ENCODE data around the gene GRAMD4. TPM values are rescaled to one million over a fixed set of nuclear protein-coding genes. Genes with fewer than 3 reads are reported as not detected.

The GRAMD4 gene
- total and polyA plus RNA-seq, 2 donors (not counting 1 experiment from before 2014, with no cell fraction given) = 17.0 to 88.1 TPM

GRCh38 chr22:46578251-46578823 lies 41.8 kb upstream of the GRAMD4 start:
- Mint-ChIP-seq H3K4me3 (peak overlapping the region; percentile 94), H3K9me3 (ENCODE audit: insufficient read depth) (no peaks in the 10 kb centered on the region), H3K27me3 (no peaks in the 10 kb centered on the region), H3K4me1 (peaks cover 69% of the 10 kb centered on the region), H3K27ac (peak overlapping the region; percentile 91)
- Histone ChIP-seq H4K20me1 (ENCODE audit: control insufficient read depth, insufficient read depth, low read length, poor library complexity, severe bottlenecking) (peaks cover 29% of the 10 kb centered on the region), H3K4me2 (replicated peaks; ENCODE audit: low read depth, low read length, poor library complexity, severe bottlenecking) (peak overlapping the region; percentile 94), H3K27me3 (replicated peaks in 1 of 4; ENCODE audit: control extremely low read depth in 1 of 4, control insufficient read depth in 3 of 4, insufficient read depth in 4 of 4, low read length in 3 of 4) (no peaks in the 10 kb centered on the region), H3K27ac (ENCODE audit: low read length in 2 of 2) (no peak overlapping the region), H3K36me3 (replicated peaks in 1 of 2; ENCODE audit: control extremely low read depth in 1 of 2, control insufficient read depth in 1 of 2, extremely low read depth in 1 of 2, insufficient read depth in 2 of 2, low read length in 1 of 2) (no peaks in the 10 kb centered on the region), H2AFZ (ENCODE audit: insufficient read depth, low read depth, low read length, poor library complexity, severe bottlenecking) (peak overlapping the region; percentile 38), H3K4me3 (ENCODE audit: control extremely low read depth in 1 of 5, extremely low read depth in 1 of 5, insufficient read depth in 1 of 5, low read depth in 2 of 5, low read length in 4 of 5) (peak overlapping the region in 4 of 5 experiments; percentile 52 to 64 (median 55)), H3K9ac (ENCODE audit: low read length) (peak overlapping the region; percentile 57), H3K4me1 (ENCODE audit: control insufficient read depth in 2 of 2, insufficient read depth in 2 of 2, low read length in 2 of 2) (peaks cover 61 to 70% of the 10 kb centered on the region in 2 donors), H3K79me2 (ENCODE audit: control insufficient read depth, insufficient read depth, low read length) (peaks cover 58% of the 10 kb centered on the region), H3K9me3 (ENCODE audit: control extremely low read depth in 1 of 3, control insufficient read depth in 2 of 3, insufficient read depth in 1 of 3, low read length in 2 of 3) (peaks cover 0 to under 1% (median 0%) of the 10 kb centered on the region in 3 donors)
- ChIA-PET CTCF (no interaction called here), POLR2A (interaction anchor here (1.0 kb wide), 2 partner anchors 9 to 45 kb away, joined by 4 read pairs; no protein-coding TSS in a partner anchor)
- TF ChIP-seq EZH2 (IDR thresholded peaks at IDR 0.05; ENCODE audit: borderline replicate concordance, insufficient read depth, low read depth, low read length, poor library complexity, severe bottlenecking) = no peak
- TF ChIP-seq, protein P1, sequence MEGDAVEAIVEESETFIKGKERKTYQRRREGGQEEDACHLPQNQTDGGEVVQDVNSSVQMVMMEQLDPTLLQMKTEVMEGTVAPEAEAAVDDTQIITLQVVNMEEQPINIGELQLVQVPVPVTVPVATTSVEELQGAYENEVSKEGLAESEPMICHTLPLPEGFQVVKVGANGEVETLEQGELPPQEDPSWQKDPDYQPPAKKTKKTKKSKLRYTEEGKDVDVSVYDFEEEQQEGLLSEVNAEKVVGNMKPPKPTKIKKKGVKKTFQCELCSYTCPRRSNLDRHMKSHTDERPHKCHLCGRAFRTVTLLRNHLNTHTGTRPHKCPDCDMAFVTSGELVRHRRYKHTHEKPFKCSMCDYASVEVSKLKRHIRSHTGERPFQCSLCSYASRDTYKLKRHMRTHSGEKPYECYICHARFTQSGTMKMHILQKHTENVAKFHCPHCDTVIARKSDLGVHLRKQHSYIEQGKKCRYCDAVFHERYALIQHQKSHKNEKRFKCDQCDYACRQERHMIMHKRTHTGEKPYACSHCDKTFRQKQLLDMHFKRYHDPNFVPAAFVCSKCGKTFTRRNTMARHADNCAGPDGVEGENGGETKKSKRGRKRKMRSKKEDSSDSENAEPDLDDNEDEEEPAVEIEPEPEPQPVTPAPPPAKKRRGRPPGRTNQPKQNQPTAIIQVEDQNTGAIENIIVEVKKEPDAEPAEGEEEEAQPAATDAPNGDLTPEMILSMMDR (IDR thresholded peaks at IDR 0.05) = no peak
- 58% methylated on average over 9 of the region's 9 CpGs for WGBS (ENCODE audit: insufficient coverage)
- ATAC-seq (ENCODE audit: low read depth) = no peak
- DNase-seq = no peak
- intact Hi-C loops (cut with micrococcal nuclease) = loop anchor here (5.0 kb wide), 2 partner anchors 34 to 159 kb away; partner anchors contain the start of gene CERK

DNA sequence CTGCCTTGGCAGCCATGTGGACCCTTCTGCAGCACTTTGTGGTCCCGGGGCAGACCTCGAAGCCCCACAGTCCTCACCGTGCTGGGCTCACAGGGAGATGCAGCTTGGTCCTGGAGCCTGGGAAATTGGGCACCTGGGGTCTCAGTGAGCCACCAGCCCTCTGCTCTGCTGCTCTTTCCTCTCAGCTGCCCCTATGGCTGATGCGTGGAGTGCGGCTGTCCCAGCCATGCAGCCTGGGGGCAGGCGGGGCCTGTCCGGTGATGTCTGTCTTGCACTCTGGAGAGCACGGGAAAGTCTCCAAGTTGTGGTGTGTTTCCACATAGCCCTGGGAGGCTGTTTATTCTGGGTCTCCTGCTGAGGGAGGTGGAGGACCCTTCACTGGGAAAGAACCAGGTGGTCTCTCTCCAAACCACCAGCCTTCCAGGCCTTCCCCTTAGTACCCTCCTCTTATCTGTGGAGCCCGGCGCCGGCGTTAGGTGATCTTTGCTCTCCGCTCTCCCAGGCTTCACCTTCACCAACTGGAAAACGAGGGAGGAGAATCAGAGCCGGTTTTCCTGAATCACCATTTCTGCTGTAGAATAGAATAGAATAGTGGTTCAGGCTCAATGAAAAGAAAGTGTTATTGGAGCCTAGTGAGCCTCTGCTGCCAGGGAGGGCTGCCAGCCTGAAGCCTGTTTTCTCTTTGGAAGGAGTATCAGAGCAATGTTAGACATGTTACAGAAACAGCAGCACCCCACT lies 41.2 kb upstream of the GRAMD4 start:
- CTCF ChIA-PET = no interaction called here

More for the DNA sequence above, 41.2 kb upstream of the GRAMD4 start:
- no peak for TF ChIP-seq EZH2 (IDR thresholded peaks at IDR 0.05; ENCODE audit: borderline replicate concordance, insufficient read depth, low read depth, low read length, poor library complexity, severe bottlenecking)
- TF ChIP-seq, protein P1 (IDR thresholded peaks at IDR 0.05) = no peak
- peaks cover 62 to 77% of the 10 kb centered on the region in 2 donors for H3K4me1 ChIP-seq (ENCODE audit: control insufficient read depth in 2 of 2, insufficient read depth in 2 of 2, low read length in 2 of 2)
- peaks cover 75% of the 10 kb centered on the region for H3K4me1 Mint-ChIP-seq
- H3K9me3 ChIP-seq (ENCODE audit: control extremely low read depth in 1 of 3, control insufficient read depth in 2 of 3, insufficient read depth in 1 of 3, low read length in 2 of 3) = no peaks in the 10 kb centered on the region
- WGBS (ENCODE audit: insufficient coverage) = 71% methylated on average over 7 of the region's 15 CpGs
- peak overlapping the region in 1 of 5 experiments; percentile 5 for H3K4me3 ChIP-seq (ENCODE audit: control extremely low read depth in 1 of 5, extremely low read depth in 1 of 5, insufficient read depth in 1 of 5, low read depth in 2 of 5, low read length in 4 of 5)
- H3K9me3 Mint-ChIP-seq (ENCODE audit: insufficient read depth) = no peaks in the 10 kb centered on the region
- H3K4me3 Mint-ChIP-seq = peak overlapping the region; percentile 94
- no peaks in the 10 kb centered on the region for H3K27me3 ChIP-seq (replicated peaks in 1 of 4; ENCODE audit: control extremely low read depth in 1 of 4, control insufficient read depth in 3 of 4, insufficient read depth in 4 of 4, low read length in 3 of 4)
- no peaks in the 10 kb centered on the region for H3K27me3 Mint-ChIP-seq
- POLR2A ChIA-PET = no interaction called here
- DNase-seq = no peak
- intact Hi-C loops (cut with micrococcal nuclease) = loop anchor here (5.0 kb wide), 2 partner anchors 33 to 158 kb away; partner anchors contain the start of gene CERK
- no peaks in the 10 kb centered on the region for H3K36me3 ChIP-seq (replicated peaks in 1 of 2; ENCODE audit: control extremely low read depth in 1 of 2, control insufficient read depth in 1 of 2, extremely low read depth in 1 of 2, insufficient read depth in 2 of 2, low read length in 1 of 2)
- peaks cover 64% of the 10 kb centered on the region for H3K79me2 ChIP-seq (ENCODE audit: control insufficient read depth, insufficient read depth, low read length)
- no peak for ATAC-seq (ENCODE audit: low read depth)
- H2AFZ ChIP-seq (ENCODE audit: insufficient read depth, low read depth, low read length, poor library complexity, severe bottlenecking) = no peak overlapping the region
- peak overlapping the region; percentile 94 for H3K4me2 ChIP-seq (replicated peaks; ENCODE audit: low read depth, low read length, poor library complexity, severe bottlenecking)
- no peak overlapping the region for H3K27ac ChIP-seq (ENCODE audit: low read length in 2 of 2)
- H4K20me1 ChIP-seq (ENCODE audit: control insufficient read depth, insufficient read depth, low read length, poor library complexity, severe bottlenecking) = peaks cover 29% of the 10 kb centered on the region
- peak overlapping the region; percentile 91 for H3K27ac Mint-ChIP-seq
- no peak overlapping the region for H3K9ac ChIP-seq (ENCODE audit: low read length)

Measured in B cell (primary cell).